GM21825 (cell line): Measurements from ENCODE around the gene ADAM10.
"Not testable (repeated sequence)": the region's sequence is repeated elsewhere in the genome, so short reads cannot be mapped to it uniquely, and the experiment has no call there.

Experiments
- ATAC-seq: cut with Tn5 transposase; IDR thresholded peaks from one replicate; pipeline ENCODE4 v1.9.1; 2021; ENCODE audit warnings: mild to moderate bottlenecking, moderate library complexity; ENCODE audit not compliant: unreplicated experiment

ADAM10 gene

GRCh38 chr15:58749532-58750337 is at the start of gene ADAM10:
TSS of gene ADAM10 (minus strand) at chr15:58749707. CDS start at chr15:58749534, 173 bp downstream.
- ATAC-seq: peak; percentile 86

DNA sequence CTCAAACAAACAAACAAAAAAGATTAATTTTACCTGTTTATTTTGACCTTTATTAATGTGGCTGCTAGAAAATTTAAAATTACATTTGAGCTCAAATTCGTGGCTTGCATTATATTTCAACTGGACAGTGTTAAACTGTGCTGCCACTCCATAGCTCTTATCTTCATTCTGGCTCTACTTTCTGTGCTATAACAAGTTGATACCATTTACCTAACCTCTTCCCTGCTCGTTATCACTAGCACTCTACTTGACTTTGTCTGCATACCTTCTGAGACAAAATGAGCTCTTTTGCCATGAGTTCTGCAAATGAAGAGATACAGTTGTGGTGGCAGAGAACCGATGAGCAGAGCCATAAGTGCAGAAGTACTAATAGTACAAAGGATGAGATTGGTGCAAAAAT is 48.0 kb upstream of the ADAM10 start:
- ATAC-seq: no peak

DNA sequence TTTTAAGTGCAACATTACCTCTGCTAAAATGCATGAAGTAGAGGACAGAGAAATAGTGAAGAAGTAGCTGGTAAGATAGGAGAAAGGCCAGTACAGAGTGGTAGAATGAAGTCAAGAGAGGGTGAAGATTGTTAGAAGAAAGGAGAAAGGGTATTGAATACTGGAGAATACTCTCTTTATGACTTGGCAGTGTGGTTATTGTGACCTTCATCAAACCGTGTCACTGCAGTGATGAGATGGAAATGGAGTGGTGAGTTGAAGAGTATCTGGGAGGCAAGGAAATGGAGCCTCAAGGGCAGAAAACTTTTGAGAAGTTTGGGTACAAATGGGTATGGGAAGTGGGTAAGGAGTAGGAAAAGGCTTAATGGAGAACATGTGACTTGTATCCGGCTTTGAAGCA is 46.3 kb upstream of the ADAM10 start:
- no peak for ATAC-seq

DNA sequence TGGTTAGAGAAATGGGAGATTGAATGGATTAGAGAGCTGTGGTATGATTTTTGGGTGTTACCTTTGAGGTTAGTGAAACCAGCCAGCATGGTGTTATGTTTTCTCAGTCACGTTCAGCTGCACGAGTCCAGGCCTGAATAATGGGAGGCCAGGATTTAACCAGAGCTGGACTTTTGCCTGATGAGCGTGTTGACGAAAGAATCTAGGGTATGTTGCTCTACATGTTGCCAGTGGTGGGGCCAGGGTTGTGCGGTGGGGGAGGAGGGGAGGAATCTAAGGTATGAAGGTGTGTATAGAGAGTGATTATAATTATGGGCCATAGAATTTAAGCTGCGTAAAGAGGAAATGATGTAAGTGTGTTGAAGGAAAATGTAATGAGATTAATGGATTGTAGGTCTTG is 44.4 kb upstream of the ADAM10 start:
- ATAC-seq: no peak

DNA sequence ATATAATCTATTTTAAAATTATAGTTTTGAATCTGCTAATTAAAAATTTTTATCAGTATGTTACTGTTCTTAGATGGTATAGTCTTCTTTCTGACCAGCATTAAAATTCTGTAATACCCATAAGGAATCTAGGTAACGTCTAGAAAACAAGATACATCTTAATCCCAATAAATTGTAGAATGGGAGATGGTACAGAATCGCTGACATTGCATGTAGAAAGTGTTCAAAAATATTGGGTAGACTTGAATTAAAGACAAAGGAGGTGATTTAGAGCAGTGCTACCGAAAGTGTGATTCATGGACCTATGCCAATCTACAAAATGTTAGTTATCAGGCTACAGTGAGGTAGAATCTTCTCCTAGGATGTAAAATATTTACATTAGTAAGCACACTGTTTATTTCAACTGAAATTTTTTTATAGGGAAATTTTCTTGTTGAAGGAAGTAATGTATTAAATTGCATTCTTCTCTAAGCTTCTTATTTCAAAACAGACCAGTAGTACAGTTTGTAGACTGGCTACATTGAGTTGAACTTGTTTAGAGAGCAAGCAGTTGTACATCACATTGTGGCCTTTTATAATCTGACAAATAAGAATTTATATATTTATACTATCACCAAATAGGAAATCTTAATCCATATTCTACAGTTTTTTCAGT is 38.7 kb upstream of the ADAM10 start:
- no peak for ATAC-seq

DNA sequence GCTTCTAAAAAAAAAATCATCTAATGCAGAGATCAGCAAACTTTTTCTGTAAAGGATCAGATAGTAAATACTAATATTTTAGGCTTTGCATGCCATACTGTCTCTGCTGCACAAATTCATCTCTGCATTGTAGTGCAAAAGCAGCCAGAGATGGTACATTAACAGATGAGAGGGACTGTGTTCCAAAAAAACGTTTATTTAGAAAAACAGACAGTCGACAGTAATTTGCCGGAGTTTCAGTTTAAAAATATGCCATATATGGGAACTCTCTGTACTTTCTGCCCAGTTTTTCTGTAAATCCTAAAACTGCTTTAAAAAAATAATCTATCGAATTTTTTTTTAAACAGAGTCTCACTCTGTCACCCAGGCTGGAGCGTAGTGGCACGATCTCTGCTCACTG is 35.8 kb upstream of the ADAM10 start:
- ATAC-seq: no peak

DNA sequence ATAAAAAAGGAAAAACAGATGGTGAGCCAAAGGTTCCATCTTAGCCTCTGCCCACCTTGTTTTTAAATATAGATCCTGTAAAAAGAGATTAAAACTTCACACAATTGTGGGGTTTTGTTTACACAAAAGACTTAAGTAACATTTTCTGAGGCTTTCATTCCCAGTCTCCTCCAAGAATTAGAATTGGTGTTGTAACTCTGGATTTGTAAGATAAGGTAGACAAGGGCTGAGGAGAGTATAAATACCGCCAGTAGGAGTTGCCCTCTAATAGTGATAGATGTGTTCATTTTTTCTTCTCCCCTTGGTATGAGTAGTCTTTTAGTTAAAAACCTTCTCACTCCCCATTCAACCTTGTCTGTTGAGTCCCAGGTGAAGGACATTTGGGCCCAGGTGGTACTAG is 30.0 kb upstream of the ADAM10 start:
- no peak for ATAC-seq

GRCh38 chr15:58777107-58777506 is 27.6 kb upstream of the ADAM10 start:
- ATAC-seq: peak; percentile 58

DNA sequence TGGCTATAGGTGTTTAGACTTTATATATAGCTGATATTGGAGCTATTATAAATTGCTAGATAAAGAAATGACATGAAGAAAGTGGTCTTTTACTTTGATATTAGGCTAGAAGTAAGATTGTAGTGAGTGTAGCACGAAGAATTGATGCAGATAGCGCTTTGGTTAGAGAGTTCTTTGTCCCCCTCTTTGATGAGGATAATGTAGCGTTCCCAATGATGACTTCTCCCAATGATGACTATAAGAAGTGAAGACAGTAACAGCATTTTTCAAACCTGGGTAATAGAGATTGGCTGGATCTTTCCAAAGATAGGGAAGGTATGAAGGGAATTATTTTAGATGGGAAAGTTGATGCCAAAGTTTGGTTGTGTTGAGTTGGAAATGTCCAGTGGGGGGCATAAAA is 25.9 kb upstream of the ADAM10 start:
- ATAC-seq: no peak

GRCh38 chr15:58773024-58773423 is 23.5 kb upstream of the ADAM10 start:
- ATAC-seq: no peak

- peak; percentile 8 for ATAC-seq
Observed at GRCh38 chr15:58771621-58772250, 22.2 kb upstream of the ADAM10 start.

GRCh38 chr15:58770857-58771620 is 21.5 kb upstream of the ADAM10 start, which contains the start of gene MINDY2:
TSS of gene MINDY2 (plus strand) at chr15:58771302. CDS start at chr15:58771396, 94 bp downstream.
- peak; percentile 96 for ATAC-seq

DNA sequence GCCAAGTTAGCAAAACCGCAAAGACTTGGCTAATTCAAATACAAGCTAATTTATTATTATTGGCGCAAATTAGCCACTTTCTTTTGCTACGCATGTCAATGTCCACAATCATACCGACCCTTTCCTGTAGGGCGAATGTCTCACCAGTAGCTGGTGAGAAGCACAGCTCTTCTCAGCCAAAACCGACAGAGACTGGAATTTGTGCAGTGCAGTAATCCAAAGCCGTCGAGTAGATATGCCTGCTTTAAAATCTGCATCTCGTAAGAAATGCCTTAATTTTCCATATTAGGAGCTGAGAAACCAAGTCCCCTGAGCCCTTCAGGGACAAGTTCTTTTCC is 21.0 kb upstream of the ADAM10 start:
- ATAC-seq: peak; percentile 16

DNA sequence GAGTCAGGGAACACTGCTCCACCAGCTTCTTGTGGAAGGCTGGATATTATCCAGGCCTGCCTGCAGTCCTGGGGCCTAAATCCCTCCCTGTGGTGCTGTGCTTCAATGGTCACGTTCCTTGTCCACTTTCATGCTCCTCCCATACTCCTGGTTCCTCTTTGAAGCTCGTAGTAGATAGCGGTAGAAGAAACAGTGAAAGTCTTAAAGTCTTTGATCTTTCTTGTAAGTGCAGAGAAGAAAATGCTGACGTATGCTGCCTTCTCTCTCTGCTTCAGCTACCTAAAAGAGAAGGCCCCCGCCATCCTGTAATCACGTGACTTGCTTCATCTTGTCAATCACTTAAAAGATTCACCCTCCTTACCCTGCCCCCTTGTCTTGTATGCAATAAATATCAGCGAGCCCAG is 19.1 kb upstream of the ADAM10 start:
- ATAC-seq: not testable (repeated sequence)

DNA sequence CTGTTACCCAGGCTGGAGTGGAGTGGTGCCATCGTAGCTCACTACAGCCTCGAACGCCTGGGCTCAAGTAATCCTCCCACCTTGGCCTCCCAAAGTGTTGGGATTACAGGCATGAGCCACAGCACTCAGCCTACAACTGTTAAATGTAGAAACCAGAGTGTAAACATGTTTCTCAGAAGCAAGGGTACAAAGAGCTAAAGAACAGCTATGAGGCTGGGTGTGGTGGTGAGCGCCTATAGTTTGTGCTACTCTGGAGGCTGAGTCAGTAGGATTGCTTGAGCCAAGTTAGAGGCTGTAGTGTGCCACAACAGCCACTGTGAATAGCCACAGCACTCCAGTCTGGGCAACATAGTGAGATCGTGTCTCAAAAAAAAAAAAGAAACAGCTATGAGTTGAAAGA is 16.8 kb upstream of the ADAM10 start:
- no peak for ATAC-seq

- no peak for ATAC-seq
Observed at GRCh38 chr15:58764468-58764867, 15.0 kb upstream of the ADAM10 start.

- no peak for ATAC-seq
Observed at GRCh38 chr15:58762731-58763130, 13.2 kb upstream of the ADAM10 start.

- ATAC-seq: no peak
Observed at GRCh38 chr15:58762285-58762684, 12.8 kb upstream of the ADAM10 start.

- ATAC-seq: no peak
Observed at GRCh38 chr15:58761010-58761388, 11.5 kb upstream of the ADAM10 start.

GRCh38 chr15:58760385-58761009 is 11.0 kb upstream of the ADAM10 start:
- ATAC-seq: no peak

GRCh38 chr15:58758141-58758540 is 8.6 kb upstream of the ADAM10 start:
- ATAC-seq: no peak
